Tibial nerve (tissue), 4 donors: ENCODE results near the gene ACTR1A.

Experiments
- EP300 ChIP-seq, 2 donors: sonication (generic); formaldehyde crosslinking; IDR thresholded peaks; one replicate each; pipeline ENCODE4 v1.6.1; 2017; ENCODE audit warnings: antibody characterized with exemption in 2 of 2, mild to moderate bottlenecking in 1 of 2
- POLR2A ChIP-seq, 2 donors: fragments of 450-650 bp; IDR thresholded peaks; one replicate each; pipeline ENCODE4 v1.6.1; 2017; ENCODE audit warnings: antibody characterized with exemption in 2 of 2, mild to moderate bottlenecking in 2 of 2, moderate library complexity in 2 of 2
- TF ChIP-seq, protein P1 (sequence below), 5 experiments: fragments of 200-600 bp in 3 of 5; fragments of 450-650 bp in 2 of 5; sonication (generic) in 3 of 5; IDR thresholded peaks; one replicate each; pipeline ENCODE4 v1.5.1; 2016 to 2019; ENCODE audit warnings: antibody characterized with exemption in 5 of 5, mild to moderate bottlenecking in 3 of 5, moderate library complexity in 2 of 5

DNA sequence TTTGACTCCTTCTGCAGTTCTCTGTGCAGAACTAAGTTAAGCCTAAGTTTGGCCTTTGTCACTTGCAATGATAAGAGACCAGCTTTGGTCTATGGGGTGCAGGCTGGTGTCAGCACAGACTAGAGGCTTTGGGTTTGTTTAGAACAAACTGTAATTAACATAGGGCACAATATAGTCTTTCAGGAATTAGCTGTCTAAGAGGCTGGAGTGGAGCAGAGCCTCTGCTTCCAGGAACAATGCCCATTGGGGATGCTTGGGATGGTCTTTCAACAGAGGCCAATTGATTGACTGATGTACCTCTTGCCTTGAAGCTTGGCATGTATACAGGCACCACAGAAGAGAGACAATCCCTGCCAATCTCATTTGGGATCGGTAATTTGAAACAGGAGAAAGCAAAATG, 6.0 kb upstream of the ACTR1A start:
- TF ChIP-seq, protein P1, sequence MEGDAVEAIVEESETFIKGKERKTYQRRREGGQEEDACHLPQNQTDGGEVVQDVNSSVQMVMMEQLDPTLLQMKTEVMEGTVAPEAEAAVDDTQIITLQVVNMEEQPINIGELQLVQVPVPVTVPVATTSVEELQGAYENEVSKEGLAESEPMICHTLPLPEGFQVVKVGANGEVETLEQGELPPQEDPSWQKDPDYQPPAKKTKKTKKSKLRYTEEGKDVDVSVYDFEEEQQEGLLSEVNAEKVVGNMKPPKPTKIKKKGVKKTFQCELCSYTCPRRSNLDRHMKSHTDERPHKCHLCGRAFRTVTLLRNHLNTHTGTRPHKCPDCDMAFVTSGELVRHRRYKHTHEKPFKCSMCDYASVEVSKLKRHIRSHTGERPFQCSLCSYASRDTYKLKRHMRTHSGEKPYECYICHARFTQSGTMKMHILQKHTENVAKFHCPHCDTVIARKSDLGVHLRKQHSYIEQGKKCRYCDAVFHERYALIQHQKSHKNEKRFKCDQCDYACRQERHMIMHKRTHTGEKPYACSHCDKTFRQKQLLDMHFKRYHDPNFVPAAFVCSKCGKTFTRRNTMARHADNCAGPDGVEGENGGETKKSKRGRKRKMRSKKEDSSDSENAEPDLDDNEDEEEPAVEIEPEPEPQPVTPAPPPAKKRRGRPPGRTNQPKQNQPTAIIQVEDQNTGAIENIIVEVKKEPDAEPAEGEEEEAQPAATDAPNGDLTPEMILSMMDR (IDR thresholded peaks at IDR 0.05) = no peak
- TF ChIP-seq POLR2A (IDR thresholded peaks at IDR 0.05) (no peak), EP300 (IDR thresholded peaks at IDR 0.05) (no peak)
